HFF-Myc (cell line): ENCODE measurements around the gene BRAF.
"Not testable (repeated sequence)": the region's sequence is repeated elsewhere in the genome, so short reads cannot be mapped to it uniquely, and the experiment has no call there.

Experiments
- DNase-seq: peaks from one replicate; pipeline ENCODE4 v3.0.0-alpha.2; 2011; ENCODE audit warnings: low read depth; ENCODE audit errors: extremely low read depth
- H3K4me3 ChIP-seq: replicated peaks from 2 replicates; pipeline ENCODE4 v1.5.1; 2011; ENCODE audit warnings: low read depth, mild to moderate bottlenecking, control low read depth, low read length
- CTCF ChIP-seq: IDR thresholded peaks from 2 replicates; pipeline ENCODE4 v1.5.1; 2012; ENCODE audit warnings: mild to moderate bottlenecking, low read depth, low read length, control low read depth; ENCODE audit errors: missing control alignments

The BRAF gene

GRCh38 chr7:140829720-140830119 is 95.0 kb downstream of the BRAF start:
- no peak for DNase-seq
- H3K4me3 ChIP-seq: no peak overlapping the region
- TF ChIP-seq CTCF: no peak

- TF ChIP-seq CTCF: no peak
- no peak for DNase-seq
- no peak overlapping the region for H3K4me3 ChIP-seq
Observed at GRCh38 chr7:140828741-140829140, 96.0 kb downstream of the BRAF start.

- DNase-seq: not testable (repeated sequence)
Observed at GRCh38 chr7:140817383-140817782, 107.3 kb downstream of the BRAF start.

GRCh38 chr7:140810830-140811556 is 113.7 kb downstream of the BRAF start:
- peak; percentile 66 for DNase-seq
- TF ChIP-seq CTCF: peak; percentile 51
- H3K4me3 ChIP-seq: no peak overlapping the region

More at GRCh38 chr7:140817383-140817782, 107.3 kb downstream of the BRAF start:
- not testable (repeated sequence) for H3K4me3 ChIP-seq

- no peak for TF ChIP-seq CTCF
- DNase-seq: no peak
- no peak overlapping the region for H3K4me3 ChIP-seq
Observed at GRCh38 chr7:140810385-140810784, 114.3 kb downstream of the BRAF start.

DNA sequence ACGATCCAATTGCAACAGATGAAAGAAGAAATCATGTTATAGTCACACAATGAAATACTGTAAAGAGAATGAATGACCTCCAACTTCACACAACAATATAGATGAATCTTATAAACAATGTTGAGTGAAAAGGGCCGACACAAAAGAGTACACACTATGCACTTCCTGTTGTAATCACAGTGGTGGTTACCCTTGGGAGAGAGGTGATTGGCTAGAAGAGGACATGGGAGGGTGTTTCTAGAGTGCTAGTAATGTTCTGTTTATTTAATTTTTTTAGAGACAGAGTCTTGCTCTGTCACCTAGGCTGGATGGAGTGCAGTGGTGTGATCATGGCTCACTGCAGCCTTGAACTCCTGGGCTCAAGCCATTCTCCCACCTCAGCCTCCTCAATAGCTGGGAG is 145.8 kb downstream of the BRAF start:
- no peak overlapping the region for H3K4me3 ChIP-seq
- TF ChIP-seq CTCF: no peak
- no peak for DNase-seq

DNA sequence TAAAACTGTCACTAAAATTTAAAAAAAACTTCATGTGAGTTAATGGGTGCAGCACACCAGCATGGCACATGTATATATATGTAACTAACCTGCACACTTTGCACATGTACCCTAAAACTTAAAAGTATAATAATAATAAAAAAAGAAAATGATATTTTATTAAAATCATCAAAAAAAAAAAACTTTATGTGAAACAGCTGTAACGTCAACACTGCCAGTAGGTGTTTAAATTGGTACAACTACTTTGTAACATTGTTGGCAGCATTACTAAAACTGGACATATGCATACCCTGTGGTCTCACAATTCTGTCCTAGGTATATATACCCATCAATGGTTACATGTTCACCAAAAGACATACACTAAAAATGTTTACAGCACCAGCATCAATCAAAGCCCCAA is 146.2 kb downstream of the BRAF start:
- TF ChIP-seq CTCF: no peak
- H3K4me3 ChIP-seq: no peak overlapping the region
- no peak for DNase-seq
